Sigmoid colon (tissue), 7 donors: ENCODE measurements around the gene PCDHA6. TPM values are rescaled to one million over a fixed set of nuclear protein-coding genes. Genes with fewer than 3 reads are reported as not detected.

Experiments
- DNase-seq: peaks from one replicate; pipeline ENCODE4 v3.0.0-alpha.2; 2019
- H3K27ac ChIP-seq, 4 donors: fragments of 200-600 bp; sonication (generic); one replicate each; pipeline ENCODE4 v1.5.1; 2016 to 2019; ENCODE audit warnings: mild to moderate bottlenecking in 1 of 4
- H3K27me3 ChIP-seq, 3 donors: fragments of 200-600 bp; sonication (generic); one replicate each; pipeline ENCODE4 v1.5.1; 2019; ENCODE audit warnings: mild to moderate bottlenecking in 1 of 3
- H3K36me3 ChIP-seq, 4 donors: fragments of 200-600 bp; sonication (generic); one replicate each; pipeline ENCODE4 v1.5.1; 2016 to 2019
- H3K4me1 ChIP-seq, 4 donors: fragments of 200-600 bp; sonication (generic); one replicate each; pipeline ENCODE4 v1.5.1; 2017 to 2019
- H3K4me3 ChIP-seq, 4 donors: fragments of 200-600 bp; sonication (generic); one replicate each; pipeline ENCODE4 v1.5.1; 2017 to 2019; ENCODE audit warnings: mild to moderate bottlenecking in 2 of 4, moderate library complexity in 1 of 4
- H3K9me3 ChIP-seq, 4 donors: fragments of 200-600 bp in 3 of 4; sonication (generic) in 3 of 4; one replicate each; pipeline versions ENCODE4 v1.5.1 to v1.6.1; 2013 to 2019
- EP300 ChIP-seq, 4 donors: sonication (generic); formaldehyde crosslinking; IDR thresholded peaks; one replicate each; pipeline ENCODE4 v1.6.1; 2017; ENCODE audit warnings: antibody characterized with exemption in 4 of 4
- POLR2A ChIP-seq, 2 donors: fragments of 450-650 bp; IDR thresholded peaks; one replicate each; pipeline ENCODE4 v1.6.1; 2016; ENCODE audit warnings: antibody characterized with exemption in 2 of 2, mild to moderate bottlenecking in 2 of 2, moderate library complexity in 2 of 2
- POLR2AphosphoS5 ChIP-seq, 4 donors: sonication (generic); formaldehyde crosslinking; IDR thresholded peaks; one replicate each; pipeline ENCODE4 v1.6.1; 2017; ENCODE audit warnings: antibody characterized with exemption in 4 of 4
- WGBS, 2 donors: extraction: QIAGEN DNeasy Blood & Tissue Kit; methylation state at CpG; one replicate each; pipeline ENCODE4 v1.1.7; 2013; 5-methylcytosine and 5-hydroxymethylcytosine counted together
- intact Hi-C: fragments of 100-400 bp; cut with DNase I; formaldehyde crosslinking; loops from one replicate; pipeline ENCODE4 v1.15.1; 2023
- polyA plus RNA-seq, 3 donors: library from polyadenylated mRNA; stranded (reverse); fragments of 200-250 nt; gene quantifications; one replicate each; pipeline ENCODE4 v1.2.3, GENCODE V29; 2013
- total RNA-seq, 4 donors: library from RNA; depleted of rRNA; stranded (reverse); fragments of >200 nt; gene quantifications; one replicate each; pipeline ENCODE4 v1.1.0, GENCODE V29; 2016
- TF ChIP-seq, protein P1 (sequence below), 4 experiments: fragments of 450-650 bp in 3 of 4; fragments of 200-600 bp in 1 of 4; IDR thresholded peaks; one replicate each; pipeline ENCODE4 v1.5.1; 2016 to 2019; ENCODE audit warnings: antibody characterized with exemption in 4 of 4, mild to moderate bottlenecking in 3 of 4, moderate library complexity in 2 of 4
- donor health status: healthy with polysubstance abuse.
- donor health status: Bipolar disorder and iron deficiency.
- donor health status: healthy.

The PCDHA6 gene
- total and polyA plus RNA-seq, 7 donors = 0.16 to 2.2 (median 0.71) TPM; not detected in 2

DNA sequence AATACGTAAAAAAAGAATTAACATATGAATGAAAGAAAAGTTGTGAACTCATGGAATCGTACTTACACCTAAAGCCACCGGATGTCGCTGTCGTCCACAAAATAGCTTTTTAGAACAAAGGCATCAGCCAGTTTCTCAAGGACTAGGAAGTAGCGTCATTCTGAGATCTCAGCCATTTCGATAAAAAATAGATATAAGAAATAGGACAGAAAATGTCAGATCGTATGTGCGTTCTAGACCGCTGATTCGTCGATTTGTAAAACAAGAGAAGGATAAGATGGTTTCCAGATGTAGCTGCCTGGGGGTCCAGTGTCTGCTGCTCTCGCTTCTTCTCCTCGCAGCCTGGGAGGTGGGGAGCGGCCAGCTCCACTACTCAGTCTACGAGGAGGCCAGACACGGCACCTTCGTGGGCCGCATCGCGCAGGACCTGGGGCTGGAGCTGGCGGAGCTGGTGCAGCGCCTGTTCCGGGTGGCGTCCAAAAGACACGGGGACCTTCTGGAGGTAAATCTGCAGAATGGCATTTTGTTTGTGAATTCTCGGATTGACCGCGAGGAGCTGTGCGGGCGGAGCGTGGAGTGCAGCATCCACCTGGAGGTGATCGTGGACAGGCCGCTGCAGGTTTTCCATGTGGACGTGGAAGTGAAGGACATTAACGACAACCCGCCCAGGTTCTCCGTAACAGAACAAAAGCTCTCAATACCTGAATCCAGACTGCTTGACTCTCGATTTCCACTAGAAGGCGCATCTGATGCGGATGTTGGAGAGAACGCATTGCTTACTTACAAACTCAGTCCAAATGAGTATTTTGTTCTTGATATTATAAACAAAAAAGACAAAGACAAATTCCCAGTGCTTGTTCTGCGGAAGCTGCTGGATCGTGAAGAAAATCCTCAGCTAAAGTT is 28.3 kb downstream of the PCDHA6 start, which contains the start of gene PCDHA10:
PCDHA10 (plus strand) TSS at position 126 of the 903 bp plus-strand sequence; CDS start at position 278, 152 bp downstream.
- TF ChIP-seq, protein P1, sequence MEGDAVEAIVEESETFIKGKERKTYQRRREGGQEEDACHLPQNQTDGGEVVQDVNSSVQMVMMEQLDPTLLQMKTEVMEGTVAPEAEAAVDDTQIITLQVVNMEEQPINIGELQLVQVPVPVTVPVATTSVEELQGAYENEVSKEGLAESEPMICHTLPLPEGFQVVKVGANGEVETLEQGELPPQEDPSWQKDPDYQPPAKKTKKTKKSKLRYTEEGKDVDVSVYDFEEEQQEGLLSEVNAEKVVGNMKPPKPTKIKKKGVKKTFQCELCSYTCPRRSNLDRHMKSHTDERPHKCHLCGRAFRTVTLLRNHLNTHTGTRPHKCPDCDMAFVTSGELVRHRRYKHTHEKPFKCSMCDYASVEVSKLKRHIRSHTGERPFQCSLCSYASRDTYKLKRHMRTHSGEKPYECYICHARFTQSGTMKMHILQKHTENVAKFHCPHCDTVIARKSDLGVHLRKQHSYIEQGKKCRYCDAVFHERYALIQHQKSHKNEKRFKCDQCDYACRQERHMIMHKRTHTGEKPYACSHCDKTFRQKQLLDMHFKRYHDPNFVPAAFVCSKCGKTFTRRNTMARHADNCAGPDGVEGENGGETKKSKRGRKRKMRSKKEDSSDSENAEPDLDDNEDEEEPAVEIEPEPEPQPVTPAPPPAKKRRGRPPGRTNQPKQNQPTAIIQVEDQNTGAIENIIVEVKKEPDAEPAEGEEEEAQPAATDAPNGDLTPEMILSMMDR (IDR thresholded peaks at IDR 0.05) = no peak
- TF ChIP-seq POLR2A (IDR thresholded peaks at IDR 0.05) (no peak), EP300 (IDR thresholded peaks at IDR 0.05) (no peak), POLR2AphosphoS5 (IDR thresholded peaks at IDR 0.05) (no peak)
- WGBS, 2 donors = 33 to 60% methylated on average over 44 of the region's 44 CpGs
- no peak within 1 kb of the TSS for H3K27ac ChIP-seq
- no peaks in the 10 kb centered on the region for H3K4me1 ChIP-seq
- intact Hi-C loops = loop anchor here (5.0 kb wide), 1 partner anchor 186 kb away; no protein-coding TSS in a partner anchor
- peaks cover 3 to 21% (median 15%) of the 10 kb centered on the region in 4 donors for H3K9me3 ChIP-seq
- no peak for DNase-seq
- no peaks in the 10 kb centered on the region for H3K36me3 ChIP-seq
- peak within 1 kb of the TSS in 3 of 4 donors; percentile 8 to 27 (median 21) for H3K4me3 ChIP-seq
- H3K27me3 ChIP-seq = peaks cover 0 to 65% (median 0%) of the 10 kb centered on the region in 3 donors

DNA sequence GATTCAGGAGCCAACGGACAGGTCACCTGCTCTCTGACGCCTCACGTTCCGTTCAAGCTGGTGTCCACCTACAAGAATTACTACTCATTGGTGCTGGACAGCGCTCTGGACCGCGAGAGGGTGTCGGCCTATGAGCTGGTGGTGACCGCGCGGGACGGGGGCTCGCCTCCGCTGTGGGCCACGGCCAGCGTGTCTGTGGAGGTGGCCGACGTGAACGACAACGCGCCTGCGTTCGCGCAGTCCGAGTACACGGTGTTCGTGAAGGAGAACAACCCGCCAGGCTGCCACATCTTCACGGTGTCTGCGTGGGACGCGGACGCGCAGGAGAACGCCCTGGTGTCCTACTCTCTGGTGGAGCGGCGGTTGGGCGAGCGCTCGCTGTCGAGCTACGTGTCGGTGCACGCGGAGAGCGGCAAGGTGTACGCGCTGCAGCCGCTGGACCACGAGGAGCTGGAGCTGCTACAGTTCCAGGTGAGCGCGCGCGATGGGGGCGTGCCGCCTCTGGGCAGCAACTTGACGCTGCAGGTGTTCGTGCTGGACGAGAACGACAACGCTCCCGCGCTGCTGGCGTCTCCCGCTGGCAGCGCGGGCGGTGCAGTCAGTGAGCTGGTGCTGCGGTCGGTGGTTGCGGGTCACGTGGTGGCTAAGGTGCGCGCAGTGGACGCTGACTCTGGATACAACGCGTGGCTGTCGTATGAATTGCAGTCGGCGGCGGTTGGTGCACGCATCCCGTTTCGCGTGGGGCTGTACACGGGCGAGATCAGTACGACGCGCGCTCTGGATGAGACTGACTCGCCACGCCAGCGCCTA is 29.6 kb downstream of the PCDHA6 start:
- intact Hi-C loops = loop anchor here (5.0 kb wide), 1 partner anchor 185 kb away; no protein-coding TSS in a partner anchor
- Histone ChIP-seq H3K36me3 (no peaks in the 10 kb centered on the region), H3K4me3 (no peak overlapping the region), H3K27me3 (peaks cover 0 to 71% (median 0%) of the 10 kb centered on the region in 3 donors), H3K27ac (no peak overlapping the region), H3K4me1 (no peaks in the 10 kb centered on the region), H3K9me3 (peaks cover 8 to 26% (median 17%) of the 10 kb centered on the region in 4 donors)
- 65 to 84% methylated on average over 94 of the region's 94 CpGs for WGBS, 2 donors
- no peak for TF ChIP-seq POLR2AphosphoS5 (IDR thresholded peaks at IDR 0.05)
- TF ChIP-seq, protein P1 (IDR thresholded peaks at IDR 0.05) = no peak
- TF ChIP-seq POLR2A (IDR thresholded peaks at IDR 0.05) = no peak
- TF ChIP-seq EP300 (IDR thresholded peaks at IDR 0.05) = no peak
- DNase-seq = no peak

DNA sequence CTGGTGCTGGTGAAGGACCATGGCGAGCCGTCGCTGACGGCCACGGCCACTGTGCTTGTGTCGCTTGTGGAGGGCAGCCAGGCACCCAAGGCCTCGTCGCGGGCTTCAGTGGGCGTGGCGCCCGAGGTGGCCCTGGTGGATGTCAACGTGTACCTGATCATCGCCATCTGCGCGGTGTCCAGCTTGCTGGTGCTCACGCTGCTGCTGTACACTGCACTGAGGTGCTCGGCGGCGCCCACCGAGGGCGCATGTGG is 30.2 kb downstream of the PCDHA6 start:
- DNase-seq = no peak
- H3K4me1 ChIP-seq = no peaks in the 10 kb centered on the region
- H3K9me3 ChIP-seq = peaks cover 14 to 28% (median 21%) of the 10 kb centered on the region in 4 donors
- H3K27me3 ChIP-seq = peaks cover 0 to 71% (median 1%) of the 10 kb centered on the region in 3 donors
- intact Hi-C loops = loop anchor here (5.0 kb wide), 1 partner anchor 184 kb away; no protein-coding TSS in a partner anchor
- H3K27ac ChIP-seq = no peak overlapping the region
- H3K36me3 ChIP-seq = no peaks in the 10 kb centered on the region
- no peak for TF ChIP-seq POLR2AphosphoS5 (IDR thresholded peaks at IDR 0.05)
- no peak for TF ChIP-seq POLR2A (IDR thresholded peaks at IDR 0.05)
- TF ChIP-seq, protein P1 (IDR thresholded peaks at IDR 0.05) = no peak
- no peak for TF ChIP-seq EP300 (IDR thresholded peaks at IDR 0.05)
- WGBS, 2 donors = 68 to 84% methylated on average over 22 of the region's 22 CpGs
- H3K4me3 ChIP-seq = no peak overlapping the region

DNA sequence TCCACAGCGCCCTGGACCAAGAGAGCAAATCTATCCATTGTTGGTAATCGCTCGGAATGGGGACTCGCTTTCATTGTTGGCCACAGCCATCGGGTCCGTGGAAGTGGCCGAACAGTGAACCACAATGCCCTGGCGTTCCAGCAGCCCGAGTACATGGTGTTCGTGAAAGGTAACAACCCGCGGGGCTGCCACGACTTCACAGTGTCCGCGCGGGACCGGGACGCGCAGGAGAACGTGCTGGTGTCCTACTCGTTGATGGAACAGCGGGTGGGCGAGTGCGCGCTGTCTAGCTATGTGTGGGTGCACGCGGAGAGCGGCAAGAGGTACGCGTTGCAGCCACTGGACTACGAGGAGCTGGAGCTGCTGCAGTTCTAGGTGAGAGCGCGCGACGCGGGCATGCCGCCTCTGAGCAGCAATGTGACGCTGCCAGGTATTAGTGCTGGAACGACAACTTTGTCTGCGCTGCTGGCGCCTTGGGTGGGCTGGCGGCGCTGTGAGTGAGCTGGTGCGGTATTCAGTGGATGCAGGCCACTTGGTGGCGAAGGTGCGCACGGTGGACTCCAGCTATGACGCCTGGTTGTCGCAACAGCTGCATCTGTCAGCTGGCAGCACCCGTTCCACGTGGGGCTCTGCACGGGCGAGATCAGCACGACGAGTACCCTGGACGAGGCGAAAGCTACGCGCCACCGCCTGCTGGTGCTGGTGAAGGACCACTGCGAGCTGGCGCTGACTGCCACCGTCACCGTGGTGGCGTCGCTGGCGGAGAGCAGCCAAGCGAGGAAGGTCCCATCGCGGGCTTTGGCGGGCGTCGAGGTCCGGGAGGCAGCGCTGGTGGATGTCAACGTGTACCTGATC is 34.9 kb downstream of the PCDHA6 start:
- no peak overlapping the region for H3K4me3 ChIP-seq
- H3K36me3 ChIP-seq = no peaks in the 10 kb centered on the region
- H3K27me3 ChIP-seq = peaks cover 0 to 45% (median 5%) of the 10 kb centered on the region in 3 donors
- no peak for DNase-seq
- H3K27ac ChIP-seq = no peak overlapping the region
- intact Hi-C loops = no loop called here
- H3K4me1 ChIP-seq = no peaks in the 10 kb centered on the region
- H3K9me3 ChIP-seq = peaks cover 11 to 17% (median 15%) of the 10 kb centered on the region in 4 donors
- 54 to 79% methylated on average over 76 of the region's 76 CpGs for WGBS, 2 donors
- no peak for TF ChIP-seq POLR2AphosphoS5 (IDR thresholded peaks at IDR 0.05)
- TF ChIP-seq EP300 (IDR thresholded peaks at IDR 0.05) = no peak
- TF ChIP-seq, protein P1 (IDR thresholded peaks at IDR 0.05) = no peak
- TF ChIP-seq POLR2A (IDR thresholded peaks at IDR 0.05) = no peak
